ENCODE measurements around the gene CD200.

DNA sequence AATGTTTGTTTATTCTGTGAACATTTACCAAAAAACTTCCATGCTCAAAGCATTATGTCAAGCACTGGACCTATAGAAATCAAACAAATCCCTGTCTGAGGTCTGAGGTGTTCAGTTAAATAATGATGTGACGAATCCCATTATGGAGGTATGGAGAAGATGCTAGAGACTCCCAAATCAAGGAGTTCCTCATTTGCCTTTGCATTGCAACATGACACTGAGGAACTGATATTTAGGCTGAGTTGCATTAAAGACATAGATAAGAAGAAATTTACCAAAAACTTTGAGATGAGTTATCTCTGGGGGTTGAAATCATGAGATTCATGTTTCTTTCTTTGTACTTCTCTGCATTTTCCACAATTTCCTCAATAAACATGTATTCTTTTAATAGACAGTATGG is 16.0 kb downstream of the CD200 start:
- TF ChIP-seq CTCF (conservative IDR thresholded peaks at IDR 0.05; ENCODE audit: low read depth, low read length) (no peak), EZH2 (IDR thresholded peaks at IDR 0.05; ENCODE audit: borderline replicate concordance, low read depth, low read length, poor library complexity, severe bottlenecking) (no peak)
